HEK293 (cell line): ENCODE measurements around the gene TDRD9.

ENCODE experiments used
- CTCF ChIP-seq: fragments of 450-650 bp; formaldehyde crosslinking; IDR thresholded peaks from 2 replicates; pipeline ENCODE4 v1.5.1; 2016; ENCODE audit warnings: missing biosample characterization, missing genetic modification characterization
- ZBTB20 ChIP-seq: fragments of 450-650 bp; formaldehyde crosslinking; IDR thresholded peaks from 2 replicates; pipeline ENCODE4 v1.5.1; 2016; ENCODE audit warnings: missing biosample characterization, missing genetic modification characterization
- ZBTB44 ChIP-seq: fragments of 450-650 bp; IDR thresholded peaks from 2 replicates; pipeline ENCODE4 v1.5.1; 2018; ENCODE audit warnings: missing biosample characterization, mild to moderate bottlenecking, missing genetic modification characterization
- ZNF426 ChIP-seq: fragments of 450-650 bp; formaldehyde crosslinking; IDR thresholded peaks from 2 replicates; pipeline ENCODE4 v1.5.1; 2017; ENCODE audit warnings: missing biosample characterization, missing genetic modification characterization, mild to moderate bottlenecking, inconsistent platforms, moderate library complexity
- ZNF626 ChIP-seq: fragments of 450-650 bp; sonication (Bioruptor Pico); formaldehyde crosslinking; IDR thresholded peaks from 2 replicates; pipeline ENCODE4 v1.5.1; 2018; ENCODE audit warnings: missing biosample characterization, missing genetic modification characterization, inconsistent platforms

- TF ChIP-seq CTCF (tag by site-specific recombination), result no peak
- TF ChIP-seq ZBTB44 (tag by site-specific recombination), result no peak
- no peak for TF ChIP-seq ZNF426 (tag by site-specific recombination)
- TF ChIP-seq ZNF626 (tag by site-specific recombination), result no peak
- no peak for TF ChIP-seq ZBTB20 (tag by site-specific recombination)
These were observed 103.1 kb downstream of the TDRD9 start for GRCh38 chr14:104031384-104031783.
